ENCODE measurements around the gene STK11IP. TPM values are rescaled to one million over a fixed set of nuclear protein-coding genes. Genes with fewer than 3 reads are reported as not detected.

The STK11IP gene
- total RNA-seq, 2 experiments from 2014 or later = 26.4 to 27.5 TPM

GRCh38 chr2:219630770-219631405 is 33.2 kb downstream of the STK11IP start:
- no peak for TF ChIP-seq CTCF (IDR thresholded peaks at IDR 0.05)
- intact Hi-C loops (cut with micrococcal nuclease) = no loop called here
- Mint-ChIP-seq H3K9me3 (no peaks in the 10 kb centered on the region), H3K4me3 (no peak overlapping the region), H3K36me3 (ENCODE audit: low read depth) (no peaks in the 10 kb centered on the region), H3K4me1 (ENCODE audit: low read depth) (no peaks in the 10 kb centered on the region), H3K27ac (no peak overlapping the region), H3K27me3 (peaks cover 17% of the 10 kb centered on the region)
- ChIA-PET CTCF (interaction anchor here (1.0 to 1.5 kb wide), 3 partner anchors 11 to 90 kb away, joined by 3 to 6 read pairs (median 4); no protein-coding TSS in a partner anchor), POLR2A (interaction anchor here (1.0 kb wide), 1 partner anchor 11 kb away, joined by 3 read pairs; no protein-coding TSS in a partner anchor)
- DNase-seq (no peak), ATAC-seq (no peak)

GRCh38 chr2:219631406-219631891 is 33.8 kb downstream of the STK11IP start:
- H3K4me1 Mint-ChIP-seq (ENCODE audit: low read depth) = no peaks in the 10 kb centered on the region
- H3K27ac Mint-ChIP-seq = no peak overlapping the region
- DNase-seq (no peak), ATAC-seq (no peak)
- intact Hi-C loops (cut with micrococcal nuclease) = no loop called here
- H3K4me3 Mint-ChIP-seq = no peak overlapping the region
- H3K9me3 Mint-ChIP-seq = no peaks in the 10 kb centered on the region
- H3K27me3 Mint-ChIP-seq = peaks cover 13% of the 10 kb centered on the region
- TF ChIP-seq CTCF (IDR thresholded peaks at IDR 0.05) = no peak
- ChIA-PET CTCF (interaction anchor here (1.0 to 1.5 kb wide), 4 partner anchors 10 to 90 kb away, joined by 3 to 6 read pairs (median 4); no protein-coding TSS in a partner anchor), POLR2A (interaction anchor here (1.0 kb wide), 1 partner anchor 10 kb away, joined by 3 read pairs; no protein-coding TSS in a partner anchor)
- no peaks in the 10 kb centered on the region for H3K36me3 Mint-ChIP-seq (ENCODE audit: low read depth)

- no peak for DNase-seq
- CTCF ChIA-PET = interaction anchor here (1.0 to 1.4 kb wide), 3 partner anchors 10 to 91 kb away, joined by 3 to 4 read pairs (median 3); no protein-coding TSS in a partner anchor
- Mint-ChIP-seq H3K36me3 (ENCODE audit: low read depth) (no peaks in the 10 kb centered on the region), H3K9me3 (no peaks in the 10 kb centered on the region), H3K4me1 (ENCODE audit: low read depth) (no peaks in the 10 kb centered on the region), H3K27ac (no peak overlapping the region), H3K27me3 (peaks cover 9% of the 10 kb centered on the region), H3K4me3 (no peak overlapping the region)
- POLR2A ChIA-PET = interaction anchor here (1.5 kb wide), 1 partner anchor 133 kb away, joined by 3 read pairs; no protein-coding TSS in a partner anchor
- ATAC-seq = no peak
- intact Hi-C loops (cut with micrococcal nuclease) = no loop called here
- no peak for TF ChIP-seq CTCF (IDR thresholded peaks at IDR 0.05)
These were observed 34.5 kb downstream of the STK11IP start for GRCh38 chr2:219631904-219632759.

- Mint-ChIP-seq H3K9me3 (no peaks in the 10 kb centered on the region), H3K4me1 (ENCODE audit: low read depth) (no peaks in the 10 kb centered on the region), H3K27me3 (peaks cover 10% of the 10 kb centered on the region), H3K36me3 (ENCODE audit: low read depth) (no peaks in the 10 kb centered on the region), H3K4me3 (no peak overlapping the region), H3K27ac (no peak overlapping the region)
- CTCF ChIA-PET = interaction anchor here (1.0 kb wide), 1 partner anchor 73 kb away, joined by 3 read pairs; no protein-coding TSS in a partner anchor
- POLR2A ChIA-PET = interaction anchor here (1.5 kb wide), 1 partner anchor 133 kb away, joined by 3 read pairs; no protein-coding TSS in a partner anchor
- DNase-seq = no peak
- no peak for TF ChIP-seq CTCF (IDR thresholded peaks at IDR 0.05)
- ATAC-seq = no peak
- intact Hi-C loops (cut with micrococcal nuclease) = no loop called here
These were observed 35.1 kb downstream of the STK11IP start for GRCh38 chr2:219632760-219633105.

All from activated CD8-positive, alpha-beta T cell treated with anti-CD3 and anti-CD28 coated beads for 36 hours (primary cell).